GM12874 (cell line): ENCODE results near the gene P2RY14.

Source experiments
- CTCF ChIP-seq: IDR thresholded peaks from 2 replicates; pipeline ENCODE4 v1.5.1; 2011; ENCODE audit warnings: low read depth, mild to moderate bottlenecking, control low read depth, low read length, moderate library complexity; ENCODE audit not compliant: insufficient read depth

Gene P2RY14

DNA sequence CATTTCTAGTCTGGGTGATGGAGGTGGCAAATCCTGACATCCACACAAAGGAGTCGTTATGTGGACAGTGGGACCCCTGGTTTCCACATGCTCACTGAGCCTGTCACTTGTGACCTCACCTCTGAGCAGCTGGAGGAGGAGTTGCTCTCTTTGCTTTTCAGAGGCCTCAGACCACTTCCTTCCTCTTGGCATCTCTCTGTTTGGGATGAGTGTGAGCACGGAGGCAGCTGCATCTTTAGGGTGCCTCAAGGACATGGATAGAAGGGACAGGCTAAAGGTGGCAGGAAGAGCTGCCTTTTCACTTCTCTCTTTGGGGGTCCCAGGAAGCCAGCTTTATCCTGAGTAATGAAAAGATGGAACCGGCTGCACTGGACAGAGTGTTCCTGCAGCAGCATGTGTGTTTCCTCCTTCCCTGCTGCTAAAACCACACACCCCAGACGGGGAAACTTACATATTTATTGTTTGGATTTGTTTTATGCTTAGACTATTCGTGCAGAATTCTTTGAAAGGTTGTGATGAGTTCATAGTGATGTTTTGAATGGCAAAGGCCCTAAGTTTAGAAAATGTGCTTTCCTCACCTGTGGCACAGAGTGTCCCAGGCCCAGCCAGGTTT is 107.1 kb downstream of the P2RY14 start:
- no peak for TF ChIP-seq CTCF

GRCh38 chr3:151169262-151169947 is 108.9 kb downstream of the P2RY14 start:
- no peak for TF ChIP-seq CTCF

DNA sequence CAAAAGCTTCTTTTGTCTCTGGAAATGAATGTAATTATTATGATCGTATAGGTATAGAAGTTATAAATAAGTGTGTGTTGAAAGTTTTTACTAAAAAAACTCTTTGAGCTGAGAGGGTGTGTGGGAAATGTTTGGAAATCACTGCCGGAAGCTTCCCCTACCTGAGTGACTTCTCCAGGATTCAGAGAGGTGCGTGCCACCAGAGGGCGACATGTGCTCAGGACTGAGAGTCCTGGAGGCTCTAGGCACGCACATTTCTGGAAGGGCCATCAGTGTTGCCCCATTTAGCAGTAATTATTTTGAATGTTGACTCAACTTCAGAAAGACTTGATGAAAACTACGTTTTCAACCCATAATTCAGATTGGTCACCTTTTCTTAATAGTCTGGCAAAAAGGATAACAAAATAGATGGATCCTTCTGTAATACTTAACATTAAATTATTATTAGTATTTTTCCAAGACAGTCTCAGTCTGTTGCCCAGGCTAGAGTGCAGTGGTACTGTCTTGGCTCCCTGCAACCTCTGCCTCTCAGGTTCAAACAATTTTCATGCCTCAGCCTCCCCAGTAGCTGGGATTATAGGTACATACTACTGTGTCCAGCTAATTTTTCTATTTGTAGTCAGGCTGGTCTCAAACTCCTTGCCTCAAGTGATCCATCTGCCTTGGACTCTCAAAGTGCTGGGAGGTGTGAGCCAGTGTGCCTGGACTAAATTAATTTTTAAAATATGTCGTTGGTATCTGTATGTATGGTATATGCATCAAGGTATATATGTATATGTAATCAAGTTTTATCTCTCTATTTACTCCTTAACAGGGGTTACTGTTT is 109.9 kb downstream of the P2RY14 start:
- peak; percentile 79 for TF ChIP-seq CTCF

GRCh38 chr3:151166161-151166560 is 112.2 kb downstream of the P2RY14 start:
- TF ChIP-seq CTCF, result no peak

DNA sequence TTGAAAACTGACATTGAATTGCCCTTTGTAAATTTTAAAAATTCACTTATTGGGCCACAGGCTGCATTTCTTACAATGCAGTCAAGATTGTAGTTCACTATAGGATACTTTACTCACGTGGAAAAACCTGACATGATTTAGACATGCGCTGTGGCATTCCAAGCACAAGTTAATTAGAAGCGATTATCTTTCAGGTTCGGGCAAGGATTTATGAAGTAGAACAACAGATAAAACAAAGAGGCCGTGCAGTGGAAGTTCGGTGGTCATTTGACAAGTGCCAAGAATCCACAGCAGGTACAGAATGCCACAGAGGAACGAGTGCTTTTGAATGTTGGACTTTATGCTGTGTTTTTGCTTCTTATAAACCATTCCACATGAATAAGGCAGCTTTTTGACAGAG is 113.1 kb downstream of the P2RY14 start:
- TF ChIP-seq CTCF, result no peak
